Left ventricle myocardium inferior (tissue), 1 donor: ENCODE measurements around the gene RNF145. TPM values are rescaled to one million over a fixed set of nuclear protein-coding genes. Genes with fewer than 3 reads are reported as not detected.

Experiments used
- DNase-seq: peaks from one replicate; pipeline ENCODE4 v3.0.0-alpha.2; 2020
- H3K27ac ChIP-seq: fragments of 200-600 bp; replicated peaks from 2 replicates; pipeline ENCODE4 v1.8.0; 2021
- H3K27me3 ChIP-seq: fragments of 200-600 bp; 2 replicates; pipeline ENCODE4 v1.8.0; 2021; ENCODE audit warnings: low read depth
- H3K36me3 ChIP-seq: fragments of 200-600 bp; 2 replicates; pipeline ENCODE4 v1.8.0; 2021
- H3K4me1 ChIP-seq: fragments of 200-600 bp; 2 replicates; pipeline ENCODE4 v1.8.0; 2021
- H3K4me3 ChIP-seq: fragments of 200-600 bp; 2 replicates; pipeline ENCODE4 v1.8.0; 2021; ENCODE audit warnings: mild to moderate bottlenecking, moderate library complexity
- H3K9me3 ChIP-seq: fragments of 200-600 bp; replicated peaks from 2 replicates; pipeline ENCODE4 v1.8.0; 2021
- CTCF ChIP-seq: fragments of 200-600 bp; IDR thresholded peaks from 2 replicates; pipeline ENCODE4 v1.8.0; 2021; ENCODE audit warnings: antibody characterized with exemption, mild to moderate bottlenecking, borderline replicate concordance
- intact Hi-C: fragments of 100-400 bp; cut with micrococcal nuclease; formaldehyde crosslinking; loops from one replicate; pipeline ENCODE4 v1.11.0; 2022
- total RNA-seq: library from RNA; stranded (reverse); fragmentation: NEBNext Ultra II Directional; extraction: Animal tissue kit (Norgen Biotek cat#: 25700); gene quantifications from one replicate; pipeline ENCODE4 v1.2.1, GENCODE V29; 2021
- donor health status: DM: no; HTN: yes; CAD: no; lungs with severe emphysema.

Gene RNF145
- total RNA-seq, 1 donor from 2014 or later = 18.0 TPM

- DNase-seq = no peak
- TF ChIP-seq CTCF = no peak
- intact Hi-C loops = no loop called here
- Histone ChIP-seq H3K27ac (no peak overlapping the region), H3K4me1 (peaks cover 5% of the 10 kb centered on the region), H3K4me3 (no peak overlapping the region), H3K27me3 (no peaks in the 10 kb centered on the region), H3K9me3 (no peaks in the 10 kb centered on the region), H3K36me3 (no peaks in the 10 kb centered on the region)
These were observed 18.1 kb upstream of the RNF145 start for GRCh38 chr5:159227452-159227851.

- no peak for DNase-seq
- intact Hi-C loops = no loop called here
These were observed 17.1 kb upstream of the RNF145 start for GRCh38 chr5:159226451-159226850.

DNA sequence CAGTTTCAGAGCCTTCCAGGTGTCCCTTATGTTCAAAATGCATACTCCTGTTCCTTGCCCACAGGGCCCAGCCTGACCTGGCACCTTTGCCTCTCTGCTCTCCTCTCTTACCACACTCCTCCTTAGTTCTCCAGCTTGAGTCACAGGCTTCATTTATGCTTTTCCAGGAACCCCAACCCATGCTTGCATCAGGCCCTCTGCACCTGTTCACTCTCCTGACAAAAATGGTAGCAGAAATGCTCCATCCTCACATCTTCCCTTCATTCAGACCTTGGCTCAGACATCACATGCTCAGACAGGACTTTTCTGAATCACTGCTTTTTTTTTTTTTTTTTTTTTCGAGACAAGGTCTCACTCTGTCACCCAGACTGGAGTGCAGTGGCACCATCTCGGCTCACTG lies 15.1 kb upstream of the RNF145 start:
- no peak for TF ChIP-seq CTCF
- DNase-seq = no peak
- H3K27ac ChIP-seq = no peak overlapping the region
- H3K4me1 ChIP-seq = peaks cover 5% of the 10 kb centered on the region
- H3K27me3 ChIP-seq = no peaks in the 10 kb centered on the region
- H3K36me3 ChIP-seq = no peaks in the 10 kb centered on the region
- no peak overlapping the region for H3K4me3 ChIP-seq
- H3K9me3 ChIP-seq = no peaks in the 10 kb centered on the region
- intact Hi-C loops = no loop called here

More at GRCh38 chr5:159226451-159226850, 17.1 kb upstream of the RNF145 start:
- Histone ChIP-seq H3K27ac (no peak overlapping the region), H3K4me3 (no peak overlapping the region), H3K27me3 (no peaks in the 10 kb centered on the region), H3K4me1 (peaks cover 5% of the 10 kb centered on the region), H3K36me3 (no peaks in the 10 kb centered on the region), H3K9me3 (no peaks in the 10 kb centered on the region)
- TF ChIP-seq CTCF = no peak

DNA sequence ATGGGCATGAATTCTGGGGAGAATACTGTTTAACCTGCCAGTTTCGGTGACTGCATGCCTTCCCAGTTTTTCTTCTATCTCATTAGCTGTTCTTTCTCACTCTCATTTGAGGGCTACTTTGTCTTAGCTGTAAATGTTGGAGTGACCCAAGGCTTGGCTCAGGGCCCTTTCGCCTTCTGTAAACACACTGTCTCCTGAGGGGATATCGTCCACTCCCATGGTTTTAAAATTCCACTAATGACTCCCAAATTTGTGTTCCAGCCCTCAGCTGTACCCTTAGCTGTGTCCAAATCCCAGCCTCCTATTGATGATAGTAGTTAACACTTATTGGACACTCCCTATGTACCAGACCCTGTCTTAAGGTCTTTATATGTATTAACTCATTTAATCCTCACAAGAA lies 14.1 kb upstream of the RNF145 start:
- no peak for TF ChIP-seq CTCF
- Histone ChIP-seq H3K36me3 (no peaks in the 10 kb centered on the region), H3K4me1 (peaks cover 5% of the 10 kb centered on the region), H3K9me3 (no peaks in the 10 kb centered on the region), H3K27me3 (no peaks in the 10 kb centered on the region), H3K27ac (no peak overlapping the region), H3K4me3 (no peak overlapping the region)
- intact Hi-C loops = no loop called here
- peak; percentile 16 for DNase-seq

- TF ChIP-seq CTCF = no peak
- H3K27me3 ChIP-seq = no peaks in the 10 kb centered on the region
- no peak for DNase-seq
- H3K27ac ChIP-seq = no peak overlapping the region
- H3K4me3 ChIP-seq = no peak overlapping the region
- intact Hi-C loops = no loop called here
- peaks cover 5% of the 10 kb centered on the region for H3K4me1 ChIP-seq
- H3K36me3 ChIP-seq = no peaks in the 10 kb centered on the region
- H3K9me3 ChIP-seq = no peaks in the 10 kb centered on the region
These were observed 10.9 kb upstream of the RNF145 start for GRCh38 chr5:159220206-159220605.
